Neural progenitor cell (in vitro differentiated cells): ENCODE data around the gene RPL9.

Source experiments
- CTCF ChIP-seq: fragments of 200-600 bp; sonication (generic); IDR thresholded peaks from 2 replicates; pipeline ENCODE4 v1.5.1; 2017; ENCODE audit warnings: antibody characterized with exemption, mild to moderate bottlenecking
- EZH2 ChIP-seq: fragments of 200-600 bp; sonication (generic); IDR thresholded peaks from 2 replicates; pipeline ENCODE4 v1.6.1; 2017; ENCODE audit warnings: antibody characterized with exemption, mild to moderate bottlenecking, moderate library complexity

GRCh38 chr4:39429476-39430334, 29.0 kb downstream of the RPL9 start:
- TF ChIP-seq CTCF (no peak), EZH2 (no peak)
